Umbilical cord (tissue), 2 donors: Measurements from ENCODE around the gene MAGEB1. TPM values are rescaled to one million over a fixed set of nuclear protein-coding genes. Genes with fewer than 3 reads are reported as not detected.

Experiments used
- DNase-seq: peaks from one replicate; pipeline ENCODE4 v3.0.0-alpha.2; 2015; ENCODE audit warnings: low spot score
- total RNA-seq: library from RNA; depleted of rRNA; stranded (reverse); fragments of >200 nt; gene quantifications from one replicate; pipeline ENCODE4 v1.2.3, GENCODE V29; 2014; ENCODE audit warnings: low replicate concordance; ENCODE audit not compliant: insufficient read depth

The MAGEB1 gene
- total RNA-seq, 1 donor from 2014 or later: 0.96 TPM

GRCh38 chrX:30296408-30297254 is 49.7 kb downstream of the MAGEB1 start:
- no peak for DNase-seq

GRCh38 chrX:30301208-30301607 is 54.3 kb downstream of the MAGEB1 start:
- DNase-seq: no peak

Other genes with a start within 250 kb of the MAGEB1 start
- gene MAGEB2, start 31.6 kb upstream of the MAGEB1 start, total RNA-seq: not detected
- gene MAGEB3, start 16.5 kb upstream of the MAGEB1 start, total RNA-seq: not detected
- not detected for gene MAGEB4, start 5.1 kb upstream of the MAGEB1 start, total RNA-seq
- not detected for gene NR0B1, start 62.2 kb downstream of the MAGEB1 start, total RNA-seq